H1 (cell line): ENCODE measurements around the gene VAPA. TPM values are rescaled to one million over a fixed set of nuclear protein-coding genes. Genes with fewer than 3 reads are reported as not detected.

Experiments used
- CTCF ChIA-PET: fragments of 300-600 bp; sonication (Branson Sonifier 250); formaldehyde crosslinking; loops from one replicate; lab custom pipeline; 2021; ENCODE audit not compliant: partially characterized antibody; lab: Charles Lee
- POLR2A ChIA-PET: fragments of 300-600 bp; sonication (Branson Sonifier 250); formaldehyde crosslinking; loops from one replicate; lab custom pipeline; 2021; ENCODE audit warnings: inconsistent platforms; ENCODE audit not compliant: partially characterized antibody; lab: Charles Lee
- DNase-seq, 2 experiments: peaks; one replicate each; pipeline versions ENCODE4 v3.0.0 to v3.0.0-alpha.2; 2010 to 2022; ENCODE audit warnings: low spot score in 2 of 2, low read depth in 1 of 2, mixed read lengths in 1 of 2
- FAIRE-seq: peaks from 2 replicates; lab custom pipeline; 2011; peaks lifted over from hg19 to GRCh38; lab: Jason Lieb, UNC
- H2AFZ ChIP-seq: 2 replicates; pipeline ENCODE4 v1.8.1; 2012; ENCODE audit warnings: low read length, inconsistent platforms
- H2AK5ac ChIP-seq: 2 replicates; pipeline ENCODE4 v1.6.1; 2013; ENCODE audit warnings: low read depth, low read length
- H2BK120ac ChIP-seq: replicated peaks from 2 replicates; pipeline ENCODE3; 2013; ENCODE audit warnings: low read depth, low read length, inconsistent platforms
- H2BK12ac ChIP-seq: 2 replicates; pipeline ENCODE4 v1.6.1; 2013; ENCODE audit warnings: low read depth, low read length
- H2BK15ac ChIP-seq: 2 replicates; pipeline ENCODE4 v1.6.1; 2013; ENCODE audit warnings: low read length
- H2BK20ac ChIP-seq: 2 replicates; pipeline ENCODE4 v1.6.1; 2013; ENCODE audit warnings: low read length
- H2BK5ac ChIP-seq: 2 replicates; pipeline ENCODE4 v1.6.1; 2013; ENCODE audit warnings: low read depth, low read length
- H3K14ac ChIP-seq: 2 replicates; pipeline ENCODE4 v1.6.1; 2013; ENCODE audit warnings: inconsistent platforms; ENCODE audit not compliant: insufficient read length
- H3K18ac ChIP-seq: 2 replicates; pipeline ENCODE4 v1.6.1; 2013; ENCODE audit warnings: low read length; ENCODE audit errors: extremely low read depth
- H3K23ac ChIP-seq: 2 replicates; pipeline ENCODE4 v1.6.1; 2013; ENCODE audit warnings: inconsistent platforms; ENCODE audit not compliant: insufficient read length
- H3K23me2 ChIP-seq: 2 replicates; pipeline ENCODE4 v1.6.1; 2013; ENCODE audit warnings: low read depth, low read length
- H3K27ac ChIP-seq: 2 replicates; pipeline ENCODE4 v1.6.1; 2011; ENCODE audit warnings: low read depth, low read length, inconsistent platforms
- H3K27me3 ChIP-seq, 4 experiments: replicated peaks in 1 of 4; 1 replicate in 1 of 4; 2 replicates in 3 of 4; pipeline versions ENCODE4 v1.6.1 to v1.8.1; 2011 to 2013; ENCODE audit warnings: low read length in 3 of 4, mild to moderate bottlenecking in 3 of 4, inconsistent platforms in 2 of 4, mixed read lengths in 2 of 4, moderate library complexity in 1 of 4; ENCODE audit not compliant: control insufficient read depth in 3 of 4, insufficient read depth in 3 of 4; ENCODE audit errors: extremely low read depth in 1 of 4
- H3K36me3 ChIP-seq, 4 experiments: 2 replicates each; pipeline versions ENCODE4 v1.6.1 to v1.8.1; 2011 to 2013; ENCODE audit warnings: mild to moderate bottlenecking in 4 of 4, low read length in 3 of 4, moderate library complexity in 2 of 4, control low read depth in 1 of 4, inconsistent platforms in 1 of 4; ENCODE audit not compliant: insufficient read depth in 4 of 4, control insufficient read depth in 2 of 4
- H3K4ac ChIP-seq: replicated peaks from 2 replicates; pipeline ENCODE3; 2013; ENCODE audit warnings: low read length, low read depth, mixed read lengths, inconsistent platforms; ENCODE audit not compliant: insufficient read length
- H3K4me1 ChIP-seq, 4 experiments: replicated peaks in 1 of 4; 1 replicate in 1 of 4; 2 replicates in 3 of 4; pipeline versions ENCODE4 v1.6.1 to v1.8.1; 2011 to 2013; ENCODE audit warnings: low read length in 3 of 4, inconsistent platforms in 2 of 4, mixed read lengths in 1 of 4; ENCODE audit not compliant: insufficient read depth in 4 of 4, control insufficient read depth in 3 of 4
- H3K4me2 ChIP-seq, 2 experiments: 2 replicates each; pipeline versions ENCODE4 v1.6.1 to v1.8.1; 2011 to 2013; ENCODE audit warnings: low read depth in 2 of 2, low read length in 2 of 2, control low read depth in 1 of 2, inconsistent platforms in 1 of 2, mild to moderate bottlenecking in 1 of 2; ENCODE audit not compliant: insufficient read depth in 1 of 2
- H3K4me3 ChIP-seq, 4 experiments: fragments of 200-600, 300-600 bp in 1 of 4; sonication (generic), shearing (Covaris generic), sonication (Bioruptor Twin) in 1 of 4; 2 replicates each; pipeline versions ENCODE4 v1.5.1 to v1.8.1; 2011 to 2016; ENCODE audit warnings: low read length in 4 of 4, low read depth in 3 of 4, control low read depth in 2 of 4, inconsistent platforms in 2 of 4, mild to moderate bottlenecking in 2 of 4, mixed read lengths in 1 of 4, moderate library complexity in 1 of 4; ENCODE audit not compliant: insufficient read depth in 2 of 4; ENCODE audit errors: extremely low read depth in 1 of 4
- H3K56ac ChIP-seq: replicated peaks from 2 replicates; pipeline ENCODE3; 2013; ENCODE audit warnings: low read depth, mild to moderate bottlenecking, mixed read lengths, low read length, inconsistent platforms; ENCODE audit not compliant: insufficient read length
- H3K79me1 ChIP-seq: 2 replicates; pipeline ENCODE4 v1.6.1; 2013; ENCODE audit warnings: low read depth, low read length, control low read depth
- H3K79me2 ChIP-seq, 2 experiments: 2 replicates each; pipeline versions ENCODE4 v1.6.1 to v1.8.1; 2012 to 2013; ENCODE audit warnings: low read length in 2 of 2, mild to moderate bottlenecking in 2 of 2, inconsistent platforms in 1 of 2; ENCODE audit not compliant: insufficient read depth in 2 of 2, control insufficient read depth in 1 of 2
- H3K9ac ChIP-seq, 4 experiments: replicated peaks in 1 of 4; 1 replicate in 1 of 4; 2 replicates in 3 of 4; pipeline versions ENCODE4 v1.6.1 to v1.8.1; 2011 to 2013; ENCODE audit warnings: low read depth in 3 of 4, low read length in 3 of 4, control low read depth in 2 of 4, mild to moderate bottlenecking in 2 of 4, moderate library complexity in 2 of 4, inconsistent platforms in 1 of 4; ENCODE audit errors: extremely low read depth in 1 of 4
- H3K9me3 ChIP-seq, 2 experiments: 2 replicates each; pipeline versions ENCODE4 v1.6.1 to v1.8.1; 2012 to 2013; ENCODE audit warnings: mild to moderate bottlenecking in 2 of 2, moderate library complexity in 2 of 2, control low read depth in 1 of 2, inconsistent platforms in 1 of 2, low read depth in 1 of 2, low read length in 1 of 2, mixed read lengths in 1 of 2; ENCODE audit not compliant: insufficient read depth in 2 of 2
- H4K20me1 ChIP-seq, 2 experiments: replicated peaks in 1 of 2; 2 replicates each; pipeline versions ENCODE3 to v1.8.1; 2011 to 2013; ENCODE audit warnings: inconsistent platforms in 2 of 2, low read length in 2 of 2, mild to moderate bottlenecking in 1 of 2; ENCODE audit not compliant: insufficient read depth in 2 of 2, control insufficient read depth in 1 of 2
- H4K5ac ChIP-seq: 2 replicates; pipeline ENCODE4 v1.6.1; 2013; ENCODE audit warnings: low read length, low read depth, mixed read lengths, inconsistent platforms; ENCODE audit not compliant: insufficient read length
- H4K8ac ChIP-seq: 2 replicates; pipeline ENCODE4 v1.8.0; 2013; ENCODE audit warnings: mild to moderate bottlenecking, moderate library complexity, low read length, inconsistent platforms; ENCODE audit not compliant: insufficient read depth; ENCODE audit errors: extremely low read depth
- H4K91ac ChIP-seq: replicated peaks from 2 replicates; pipeline ENCODE3; 2013; ENCODE audit warnings: low read length, mixed read lengths, inconsistent platforms; ENCODE audit not compliant: insufficient read length
- ATF2 ChIP-seq: IDR thresholded peaks from 2 replicates; pipeline ENCODE4 v1.6.1; 2012; ENCODE audit warnings: low read length, inconsistent platforms
- BACH1 ChIP-seq: IDR thresholded peaks from 2 replicates; pipeline ENCODE4 v1.6.1; 2012; ENCODE audit warnings: low read length, improper control_type of control experiment
- CBX8 ChIP-seq: fragments of 300-800, 300-1000 bp; sonication (generic); IDR thresholded peaks from 2 replicates; pipeline ENCODE4 v1.7.1; 2016; ENCODE audit warnings: low read depth, low read length, borderline replicate concordance
- JUND ChIP-seq: IDR thresholded peaks from 2 replicates; pipeline ENCODE4 v1.6.1; 2011; ENCODE audit warnings: mild to moderate bottlenecking, improper control_type of control experiment, low read length
- NRF1 ChIP-seq: IDR thresholded peaks from 2 replicates; pipeline ENCODE4 v1.6.1; 2011; ENCODE audit warnings: mild to moderate bottlenecking, low read depth, low read length, improper control_type of control experiment
- SAP30 ChIP-seq: fragments of 300-600 bp; sonication (generic); IDR thresholded peaks from 2 replicates; pipeline ENCODE4 v1.7.1; 2012; ENCODE audit warnings: low read length, moderate library complexity, mild to moderate bottlenecking, inconsistent platforms; ENCODE audit not compliant: insufficient read depth, insufficient replicate concordance
- SIX5 ChIP-seq: IDR thresholded peaks from 2 replicates; pipeline ENCODE4 v1.6.1; 2011; ENCODE audit warnings: mild to moderate bottlenecking, low read depth, low read length
- TAF1 ChIP-seq: IDR thresholded peaks from 2 replicates; pipeline ENCODE4 v1.6.1; 2011; ENCODE audit warnings: mild to moderate bottlenecking, low read depth, low read length
- YY1 ChIP-seq: IDR thresholded peaks from 2 replicates; pipeline ENCODE4 v1.6.1; 2011; ENCODE audit warnings: low read depth, mild to moderate bottlenecking, low read length
- WGBS, 2 experiments: shearing (Covaris generic) in 1 of 2; methylation state at CpG; one replicate each; pipeline versions ENCODE4 v1.1.6 to v1.1.7; 2013 to 2015; ENCODE audit warnings: low lambda C conversion rate in 2 of 2, mixed read lengths in 2 of 2, inconsistent platforms in 1 of 2, low coverage in 1 of 2, missing lambda C conversion rate in 1 of 2; ENCODE audit not compliant: insufficient replicate concordance in 2 of 2, insufficient coverage in 1 of 2, insufficient read length in 1 of 2; ENCODE audit errors: extremely low coverage in 1 of 2, missing lambda C conversion rate in 1 of 2; 5-methylcytosine and 5-hydroxymethylcytosine counted together
- polyA plus RNA-seq, 7 experiments: library from polyadenylated mRNA; depleted of rRNA in 3 of 7; stranded (reverse) in 5 of 7; unstranded in 2 of 7; fragments of >200 nt in 5 of 7; fragments of 200-250 nt in 2 of 7; gene quantifications; 1 replicate in 5 of 7; 2 replicates in 1 of 7; 4 replicates in 1 of 7; pipeline versions ENCODE4 v1.2.1 to v1.2.3, GENCODE V29; 2011 to 2013; ENCODE audit warnings: missing spikeins in 2 of 7, mixed read lengths in 2 of 7
- total RNA-seq: library from RNA; stranded (reverse); fragmentation: NEBNext Ultra II Directional; extraction: Animal tissue kit (Norgen Biotek cat#: 25700); gene quantifications from 2 replicates; pipeline ENCODE4 v1.2.1, GENCODE V29; 2021

Gene VAPA
- total and polyA plus RNA-seq, 2 of the 8 experiments (the other 6 are each of a cell fraction or from before 2014, with no cell fraction given), result 79.7 to 130 TPM

DNA sequence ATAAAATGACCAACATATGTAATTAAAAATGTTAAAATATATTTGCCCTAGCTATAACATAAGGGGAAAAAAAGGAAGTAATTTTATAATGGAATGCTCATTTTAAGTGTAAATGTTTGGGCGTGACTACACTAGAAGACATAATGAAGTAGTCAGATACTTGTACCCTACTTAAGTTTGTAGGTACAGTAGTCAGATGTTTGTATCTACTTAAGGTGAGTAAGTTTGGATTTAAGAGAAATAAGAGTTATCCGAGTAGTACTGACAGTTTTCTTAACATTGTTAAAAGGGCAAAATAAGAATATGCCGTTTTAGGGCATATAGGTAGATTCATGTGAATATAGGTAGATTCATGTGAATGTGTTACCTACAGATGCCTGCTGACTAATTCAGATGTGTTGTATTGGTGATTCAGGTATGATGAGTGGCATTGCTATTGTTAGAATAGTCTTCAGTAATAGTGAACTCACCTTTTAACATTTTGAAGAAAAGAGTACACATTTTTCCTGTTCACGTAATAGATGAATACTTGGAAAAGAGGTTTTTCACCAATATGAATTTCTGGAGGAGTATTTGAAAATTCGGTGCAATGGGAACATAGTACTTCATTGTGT, 14.9 kb downstream of the VAPA start:
- H2BK120ac ChIP-seq, result no peak overlapping the region
- H2AFZ ChIP-seq, result no peak overlapping the region
- H4K20me1 ChIP-seq, result peaks cover 5 to 16% of the 10 kb centered on the region in 2 experiments
- H2BK15ac ChIP-seq, result no peak overlapping the region
- no peak overlapping the region for H3K9ac ChIP-seq
- H3K23me2 ChIP-seq, result no peaks in the 10 kb centered on the region
- no peak overlapping the region for H3K23ac ChIP-seq
- H3K18ac ChIP-seq, result no peak overlapping the region
- no peak overlapping the region for H3K4ac ChIP-seq
- no peak overlapping the region for H4K91ac ChIP-seq
- no peak overlapping the region for H4K5ac ChIP-seq
- H2BK5ac ChIP-seq, result no peak overlapping the region
- WGBS, 2 experiments, result 80% methylated on average over 5 of the region's 5 CpGs; no CpG with 5 or more reads in 1 of the 2 experiments
- H3K9me3 ChIP-seq, result no peaks in the 10 kb centered on the region
- H3K27me3 ChIP-seq, result no peaks in the 10 kb centered on the region
- H2AK5ac ChIP-seq, result no peak overlapping the region
- no peak overlapping the region for H3K4me3 ChIP-seq
- H3K79me2 ChIP-seq, result peaks cover 12 to 97% of the 10 kb centered on the region in 2 experiments
- peaks cover 1 to 14% (median 5%) of the 10 kb centered on the region in 4 experiments; a peak in 5 of 7 replicates for H3K4me1 ChIP-seq
- ChIA-PET CTCF (interaction anchor here (1.4 kb wide), 1 partner anchor 23 kb away, joined by 4 read pairs; no protein-coding TSS in a partner anchor), POLR2A (no interaction called here)
- DNase-seq (no peak), FAIRE-seq (no peak)
- no peak for TF ChIP-seq CBX8
- no peak for TF ChIP-seq SAP30
- no peak for TF ChIP-seq BACH1
- no peak for TF ChIP-seq NRF1
- TF ChIP-seq YY1, result no peak
- no peak for TF ChIP-seq SIX5
- no peak for TF ChIP-seq JUND
- no peak for TF ChIP-seq TAF1
- no peak for TF ChIP-seq ATF2
- H2BK12ac ChIP-seq, result no peak overlapping the region
- no peaks in the 10 kb centered on the region; the same call in 1 of the 2 replicates for H3K79me1 ChIP-seq
- peaks cover 0 to 12% (median 4%) of the 10 kb centered on the region in 4 experiments; a peak in 3 of 8 replicates for H3K36me3 ChIP-seq
- no peak overlapping the region for H2BK20ac ChIP-seq
- H3K56ac ChIP-seq, result no peak overlapping the region
- no peak overlapping the region for H3K4me2 ChIP-seq
- no peak overlapping the region for H3K14ac ChIP-seq
- no peak overlapping the region for H3K27ac ChIP-seq
- no peak overlapping the region for H4K8ac ChIP-seq
